ENCODE data around the gene CAPN1.

Gene CAPN1

GRCh38 chr11:65213322-65214211 lies 31.8 kb downstream of the CAPN1 start:
- in situ Hi-C loops (cut with HindIII; ENCODE audit: low pct_ligation_motif_present, low sequenced_read_pairs) = no loop called here
- Histone ChIP-seq H3K4me3 (ENCODE audit: low read depth, low read length) (no peak overlapping the region), H3K27ac (no peak overlapping the region), H3K27me3 (replicated peaks) (no peaks in the 10 kb centered on the region), H3K36me3 (replicated peaks) (peaks cover 28% of the 10 kb centered on the region)
- DNase-seq = no peak
- no peak for TF ChIP-seq CTCF (IDR thresholded peaks at IDR 0.05; ENCODE audit: low read depth, low read length, missing control alignments)

- no peak for DNase-seq
- H3K36me3 ChIP-seq (replicated peaks) = peaks cover 22% of the 10 kb centered on the region
- in situ Hi-C loops (cut with HindIII; ENCODE audit: low pct_ligation_motif_present, low sequenced_read_pairs) = no loop called here
- H3K27ac ChIP-seq = no peak overlapping the region
- TF ChIP-seq CTCF (IDR thresholded peaks at IDR 0.05; ENCODE audit: low read depth, low read length, missing control alignments) = no peak
- no peaks in the 10 kb centered on the region for H3K27me3 ChIP-seq (replicated peaks)
- H3K4me3 ChIP-seq (ENCODE audit: low read depth, low read length) = no peak overlapping the region
These were observed 32.6 kb downstream of the CAPN1 start for GRCh38 chr11:65214212-65214845.

GRCh38 chr11:65215441-65216076 lies 33.8 kb downstream of the CAPN1 start:
- peaks cover 10% of the 10 kb centered on the region for H3K36me3 ChIP-seq (replicated peaks)
- H3K27ac ChIP-seq = no peak overlapping the region
- no peaks in the 10 kb centered on the region for H3K27me3 ChIP-seq (replicated peaks)
- no peak overlapping the region for H3K4me3 ChIP-seq (ENCODE audit: low read depth, low read length)
- DNase-seq = no peak
- TF ChIP-seq CTCF (IDR thresholded peaks at IDR 0.05; ENCODE audit: low read depth, low read length, missing control alignments) = no peak
- in situ Hi-C loops (cut with HindIII; ENCODE audit: low pct_ligation_motif_present, low sequenced_read_pairs) = no loop called here

GRCh38 chr11:65216830-65217229 lies 35.1 kb downstream of the CAPN1 start:
- in situ Hi-C loops (cut with HindIII; ENCODE audit: low pct_ligation_motif_present, low sequenced_read_pairs) = no loop called here
- DNase-seq = no peak
- Histone ChIP-seq H3K36me3 (replicated peaks) (no peaks in the 10 kb centered on the region), H3K4me3 (ENCODE audit: low read depth, low read length) (no peak overlapping the region), H3K27me3 (replicated peaks) (no peaks in the 10 kb centered on the region), H3K27ac (no peak overlapping the region)
- peak; percentile 15 for TF ChIP-seq CTCF (IDR thresholded peaks at IDR 0.05; ENCODE audit: low read depth, low read length, missing control alignments)

- H3K4me3 ChIP-seq (ENCODE audit: low read depth, low read length) = no peak overlapping the region
- no peak for TF ChIP-seq CTCF (IDR thresholded peaks at IDR 0.05; ENCODE audit: low read depth, low read length, missing control alignments)
- H3K27ac ChIP-seq = no peak overlapping the region
- in situ Hi-C loops (cut with HindIII; ENCODE audit: low pct_ligation_motif_present, low sequenced_read_pairs) = no loop called here
- no peak for DNase-seq
- no peaks in the 10 kb centered on the region for H3K27me3 ChIP-seq (replicated peaks)
- no peaks in the 10 kb centered on the region for H3K36me3 ChIP-seq (replicated peaks)
These were observed 36.0 kb downstream of the CAPN1 start for GRCh38 chr11:65217441-65218423.
